GM23338 (cell line): ENCODE data around the gene TRPM3.

Experiments used
- EZH2 ChIP-seq: fragments of 200-600 bp; sonication (generic); IDR thresholded peaks from one replicate; pipeline ENCODE4 v1.8.0; 2017; ENCODE audit warnings: antibody characterized with exemption, mild to moderate bottlenecking, low read depth; ENCODE audit not compliant: unreplicated experiment
- EZH2phosphoT487 ChIP-seq: fragments of 200-600 bp; sonication (generic); IDR thresholded peaks from one replicate; pipeline ENCODE4 v1.8.1; 2018; ENCODE audit warnings: antibody characterized with exemption; ENCODE audit not compliant: unreplicated experiment
- TF ChIP-seq, protein P1 (sequence below), 2 experiments: fragments of 200-600 bp in 1 of 2; sonication (generic) in 1 of 2; conservative IDR thresholded peaks; 2 replicates each; pipeline versions ENCODE4 v1.5.1 to v1.6.1; 2016 to 2017; ENCODE audit warnings: antibody characterized with exemption in 2 of 2, low read depth in 2 of 2, mild to moderate bottlenecking in 2 of 2, moderate library complexity in 1 of 2
- TF ChIP-seq, protein P2 (sequence below): IDR thresholded peaks from one replicate; pipeline ENCODE4 v1.6.1; 2018; ENCODE audit warnings: antibody characterized with exemption; ENCODE audit not compliant: unreplicated experiment

DNA sequence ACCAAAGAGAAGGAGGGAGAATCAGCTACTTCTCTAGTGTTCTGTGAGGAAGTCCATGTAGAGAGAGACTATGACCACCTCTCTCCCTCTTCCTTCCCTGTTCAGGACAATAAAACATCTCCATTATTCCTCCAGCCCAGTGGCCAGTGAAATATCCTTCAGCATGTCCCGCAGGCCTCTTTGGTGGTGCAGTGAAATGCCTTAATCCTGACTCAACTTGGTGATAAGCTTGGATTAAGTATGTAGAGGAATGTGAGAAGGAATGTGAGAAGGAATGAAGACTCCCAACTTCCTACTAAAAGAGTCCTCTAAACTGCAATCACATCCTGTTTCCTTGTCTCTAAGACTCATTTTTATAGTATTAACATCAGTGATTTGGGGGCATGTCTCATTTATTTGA lies 167.3 kb downstream of the TRPM3 start:
- TF ChIP-seq EZH2 (no peak), EZH2phosphoT487 (no peak)
- TF ChIP-seq, protein P1, sequence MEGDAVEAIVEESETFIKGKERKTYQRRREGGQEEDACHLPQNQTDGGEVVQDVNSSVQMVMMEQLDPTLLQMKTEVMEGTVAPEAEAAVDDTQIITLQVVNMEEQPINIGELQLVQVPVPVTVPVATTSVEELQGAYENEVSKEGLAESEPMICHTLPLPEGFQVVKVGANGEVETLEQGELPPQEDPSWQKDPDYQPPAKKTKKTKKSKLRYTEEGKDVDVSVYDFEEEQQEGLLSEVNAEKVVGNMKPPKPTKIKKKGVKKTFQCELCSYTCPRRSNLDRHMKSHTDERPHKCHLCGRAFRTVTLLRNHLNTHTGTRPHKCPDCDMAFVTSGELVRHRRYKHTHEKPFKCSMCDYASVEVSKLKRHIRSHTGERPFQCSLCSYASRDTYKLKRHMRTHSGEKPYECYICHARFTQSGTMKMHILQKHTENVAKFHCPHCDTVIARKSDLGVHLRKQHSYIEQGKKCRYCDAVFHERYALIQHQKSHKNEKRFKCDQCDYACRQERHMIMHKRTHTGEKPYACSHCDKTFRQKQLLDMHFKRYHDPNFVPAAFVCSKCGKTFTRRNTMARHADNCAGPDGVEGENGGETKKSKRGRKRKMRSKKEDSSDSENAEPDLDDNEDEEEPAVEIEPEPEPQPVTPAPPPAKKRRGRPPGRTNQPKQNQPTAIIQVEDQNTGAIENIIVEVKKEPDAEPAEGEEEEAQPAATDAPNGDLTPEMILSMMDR (conservative IDR thresholded peaks at IDR 0.05; ENCODE audit: low read depth in 2 of 2), result no peak
- TF ChIP-seq, protein P2, sequence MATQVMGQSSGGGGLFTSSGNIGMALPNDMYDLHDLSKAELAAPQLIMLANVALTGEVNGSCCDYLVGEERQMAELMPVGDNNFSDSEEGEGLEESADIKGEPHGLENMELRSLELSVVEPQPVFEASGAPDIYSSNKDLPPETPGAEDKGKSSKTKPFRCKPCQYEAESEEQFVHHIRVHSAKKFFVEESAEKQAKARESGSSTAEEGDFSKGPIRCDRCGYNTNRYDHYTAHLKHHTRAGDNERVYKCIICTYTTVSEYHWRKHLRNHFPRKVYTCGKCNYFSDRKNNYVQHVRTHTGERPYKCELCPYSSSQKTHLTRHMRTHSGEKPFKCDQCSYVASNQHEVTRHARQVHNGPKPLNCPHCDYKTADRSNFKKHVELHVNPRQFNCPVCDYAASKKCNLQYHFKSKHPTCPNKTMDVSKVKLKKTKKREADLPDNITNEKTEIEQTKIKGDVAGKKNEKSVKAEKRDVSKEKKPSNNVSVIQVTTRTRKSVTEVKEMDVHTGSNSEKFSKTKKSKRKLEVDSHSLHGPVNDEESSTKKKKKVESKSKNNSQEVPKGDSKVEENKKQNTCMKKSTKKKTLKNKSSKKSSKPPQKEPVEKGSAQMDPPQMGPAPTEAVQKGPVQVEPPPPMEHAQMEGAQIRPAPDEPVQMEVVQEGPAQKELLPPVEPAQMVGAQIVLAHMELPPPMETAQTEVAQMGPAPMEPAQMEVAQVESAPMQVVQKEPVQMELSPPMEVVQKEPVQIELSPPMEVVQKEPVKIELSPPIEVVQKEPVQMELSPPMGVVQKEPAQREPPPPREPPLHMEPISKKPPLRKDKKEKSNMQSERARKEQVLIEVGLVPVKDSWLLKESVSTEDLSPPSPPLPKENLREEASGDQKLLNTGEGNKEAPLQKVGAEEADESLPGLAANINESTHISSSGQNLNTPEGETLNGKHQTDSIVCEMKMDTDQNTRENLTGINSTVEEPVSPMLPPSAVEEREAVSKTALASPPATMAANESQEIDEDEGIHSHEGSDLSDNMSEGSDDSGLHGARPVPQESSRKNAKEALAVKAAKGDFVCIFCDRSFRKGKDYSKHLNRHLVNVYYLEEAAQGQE, result no peak
